ENCODE results near the gene NYNRIN.

NYNRIN gene

DNA sequence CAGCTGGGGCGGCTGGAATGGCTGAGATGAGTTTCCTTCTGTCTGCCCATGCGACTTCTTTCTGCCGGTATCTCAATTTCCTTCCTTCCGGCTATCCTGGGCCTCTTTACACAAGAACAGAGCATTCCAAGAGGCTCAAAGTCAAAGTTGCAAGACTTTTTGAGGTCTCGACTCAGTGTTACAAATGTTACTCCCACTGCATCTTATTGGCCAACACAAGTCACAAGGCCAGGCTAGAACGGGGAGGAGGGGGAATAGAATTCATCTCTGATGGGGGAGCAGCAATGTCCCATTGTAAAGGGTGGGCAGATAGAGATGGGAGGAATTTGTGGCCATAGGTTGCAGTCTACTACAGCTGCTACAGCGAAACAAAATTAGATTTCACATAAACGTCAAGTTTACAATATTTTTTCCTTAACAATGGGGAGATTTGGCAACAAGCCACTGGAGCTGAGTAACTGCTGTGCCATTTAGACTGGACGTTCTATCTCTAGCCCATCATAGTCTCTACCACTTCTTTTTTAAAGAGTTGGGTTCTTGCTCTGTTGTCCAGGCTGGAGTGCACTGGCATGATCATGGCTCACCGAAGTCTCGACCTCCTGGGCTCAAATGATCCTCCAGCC lies 9.5 kb upstream of the NYNRIN start:
- H3K27ac ChIP-seq (ENCODE audit: low read depth, low read length) = no peak overlapping the region
- no peaks in the 10 kb centered on the region for H3K27me3 ChIP-seq (ENCODE audit: control insufficient read depth in 1 of 2, insufficient read depth in 2 of 2, low read length in 2 of 2)
- no peak overlapping the region for H3K9ac ChIP-seq (ENCODE audit: low read depth in 1 of 2, low read length in 2 of 2)
- no peak overlapping the region for H3K4me3 ChIP-seq (ENCODE audit: low read depth in 1 of 2, low read length in 2 of 2)
- H3K4me1 ChIP-seq (ENCODE audit: control insufficient read depth in 1 of 2, insufficient read depth in 2 of 2, low read length in 2 of 2) = peaks cover 5 to 7% of the 10 kb centered on the region in 2 donors
- no peaks in the 10 kb centered on the region for H3K36me3 ChIP-seq (ENCODE audit: control insufficient read depth in 1 of 2, insufficient read depth in 2 of 2, low read length in 2 of 2)
- H3K9me3 ChIP-seq (ENCODE audit: control insufficient read depth in 1 of 2, low read length in 2 of 2) = no peaks in the 10 kb centered on the region

DNA sequence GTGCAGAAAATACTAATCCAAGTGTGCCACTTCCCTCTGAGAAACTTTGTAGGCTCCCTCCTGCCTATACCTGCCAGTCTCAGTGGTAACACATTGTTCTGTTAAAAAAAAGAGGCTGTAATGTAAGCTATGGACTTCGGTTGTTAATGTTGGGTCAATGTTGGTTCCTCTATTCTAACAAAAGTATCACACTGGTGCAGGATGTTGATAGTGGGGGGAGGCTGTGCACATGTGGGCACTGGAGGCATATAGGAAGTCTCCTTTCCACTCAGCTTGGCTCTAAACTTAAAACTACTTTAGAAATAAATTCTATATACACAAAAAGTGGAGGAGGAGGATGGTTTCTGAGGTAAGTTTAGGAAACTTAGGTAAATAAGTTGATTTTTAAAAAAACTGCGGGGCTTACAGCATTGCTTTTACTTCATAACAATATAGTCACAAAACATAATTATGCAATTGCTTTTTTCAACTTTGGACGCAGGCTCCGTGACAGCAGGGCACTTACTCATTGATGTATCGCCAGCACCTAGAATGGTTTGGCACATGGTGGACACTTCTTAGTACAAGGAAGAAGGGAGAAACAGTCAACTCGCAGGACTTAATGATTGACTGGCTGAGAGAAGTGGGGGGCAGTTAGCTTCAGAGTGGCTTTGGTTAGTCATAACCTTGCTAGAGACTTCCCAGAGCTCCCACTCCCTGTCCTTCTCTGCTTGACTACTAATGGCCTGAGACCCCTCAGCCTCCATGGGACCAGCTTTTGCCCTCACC lies 7.9 kb upstream of the NYNRIN start:
- H3K4me1 ChIP-seq (ENCODE audit: control insufficient read depth in 1 of 2, insufficient read depth in 2 of 2, low read length in 2 of 2) = peaks cover 5 to 7% of the 10 kb centered on the region in 2 donors

GRCh38 chr14:24392325-24393091 lies 6.3 kb upstream of the NYNRIN start:
- Histone ChIP-seq H3K4me3 (ENCODE audit: low read depth in 1 of 2, low read length in 2 of 2) (no peak overlapping the region), H3K27ac (ENCODE audit: low read depth, low read length) (no peak overlapping the region)

More for the DNA sequence above, 7.9 kb upstream of the NYNRIN start:
- H3K27ac ChIP-seq (ENCODE audit: low read depth, low read length) = no peak overlapping the region
- H3K27me3 ChIP-seq (ENCODE audit: control insufficient read depth in 1 of 2, insufficient read depth in 2 of 2, low read length in 2 of 2) = no peaks in the 10 kb centered on the region
- H3K36me3 ChIP-seq (ENCODE audit: control insufficient read depth in 1 of 2, insufficient read depth in 2 of 2, low read length in 2 of 2) = no peaks in the 10 kb centered on the region
- no peak overlapping the region for H3K9ac ChIP-seq (ENCODE audit: low read depth in 1 of 2, low read length in 2 of 2)
- H3K4me3 ChIP-seq (ENCODE audit: low read depth in 1 of 2, low read length in 2 of 2) = no peak overlapping the region
- no peaks in the 10 kb centered on the region for H3K9me3 ChIP-seq (ENCODE audit: control insufficient read depth in 1 of 2, low read length in 2 of 2)

GRCh38 chr14:24394275-24394674 lies 4.5 kb upstream of the NYNRIN start:
- no peaks in the 10 kb centered on the region for H3K27me3 ChIP-seq (ENCODE audit: control insufficient read depth in 1 of 2, insufficient read depth in 2 of 2, low read length in 2 of 2)
- H3K27ac ChIP-seq (ENCODE audit: low read depth, low read length) = no peak overlapping the region
- no peaks in the 10 kb centered on the region for H3K9me3 ChIP-seq (ENCODE audit: control insufficient read depth in 1 of 2, low read length in 2 of 2)
- H3K9ac ChIP-seq (ENCODE audit: low read depth in 1 of 2, low read length in 2 of 2) = no peak overlapping the region
- no peak overlapping the region for H3K4me3 ChIP-seq (ENCODE audit: low read depth in 1 of 2, low read length in 2 of 2)
- H3K36me3 ChIP-seq (ENCODE audit: control insufficient read depth in 1 of 2, insufficient read depth in 2 of 2, low read length in 2 of 2) = no peaks in the 10 kb centered on the region
- H3K4me1 ChIP-seq (ENCODE audit: control insufficient read depth in 1 of 2, insufficient read depth in 2 of 2, low read length in 2 of 2) = peaks cover under 1 to 17% of the 10 kb centered on the region in 2 donors

More at GRCh38 chr14:24392325-24393091, 6.3 kb upstream of the NYNRIN start:
- Histone ChIP-seq H3K4me1 (ENCODE audit: control insufficient read depth in 1 of 2, insufficient read depth in 2 of 2, low read length in 2 of 2) (peaks cover 0 to 7% of the 10 kb centered on the region in 2 donors), H3K27me3 (ENCODE audit: control insufficient read depth in 1 of 2, insufficient read depth in 2 of 2, low read length in 2 of 2) (no peaks in the 10 kb centered on the region), H3K9me3 (ENCODE audit: control insufficient read depth in 1 of 2, low read length in 2 of 2) (no peaks in the 10 kb centered on the region), H3K36me3 (ENCODE audit: control insufficient read depth in 1 of 2, insufficient read depth in 2 of 2, low read length in 2 of 2) (no peaks in the 10 kb centered on the region), H3K9ac (ENCODE audit: low read depth in 1 of 2, low read length in 2 of 2) (no peak overlapping the region)

GRCh38 chr14:24395609-24396582 lies 2.9 kb upstream of the NYNRIN start:
- Histone ChIP-seq H3K4me3 (ENCODE audit: low read depth in 1 of 2, low read length in 2 of 2) (no peak overlapping the region), H3K27ac (ENCODE audit: low read depth, low read length) (no peak overlapping the region), H3K9ac (ENCODE audit: low read depth in 1 of 2, low read length in 2 of 2) (no peak overlapping the region), H3K36me3 (ENCODE audit: control insufficient read depth in 1 of 2, insufficient read depth in 2 of 2, low read length in 2 of 2) (no peaks in the 10 kb centered on the region), H3K27me3 (ENCODE audit: control insufficient read depth in 1 of 2, insufficient read depth in 2 of 2, low read length in 2 of 2) (no peaks in the 10 kb centered on the region), H3K4me1 (ENCODE audit: control insufficient read depth in 1 of 2, insufficient read depth in 2 of 2, low read length in 2 of 2) (peaks cover 13 to 32% of the 10 kb centered on the region in 2 donors), H3K9me3 (ENCODE audit: control insufficient read depth in 1 of 2, low read length in 2 of 2) (no peaks in the 10 kb centered on the region)

DNA sequence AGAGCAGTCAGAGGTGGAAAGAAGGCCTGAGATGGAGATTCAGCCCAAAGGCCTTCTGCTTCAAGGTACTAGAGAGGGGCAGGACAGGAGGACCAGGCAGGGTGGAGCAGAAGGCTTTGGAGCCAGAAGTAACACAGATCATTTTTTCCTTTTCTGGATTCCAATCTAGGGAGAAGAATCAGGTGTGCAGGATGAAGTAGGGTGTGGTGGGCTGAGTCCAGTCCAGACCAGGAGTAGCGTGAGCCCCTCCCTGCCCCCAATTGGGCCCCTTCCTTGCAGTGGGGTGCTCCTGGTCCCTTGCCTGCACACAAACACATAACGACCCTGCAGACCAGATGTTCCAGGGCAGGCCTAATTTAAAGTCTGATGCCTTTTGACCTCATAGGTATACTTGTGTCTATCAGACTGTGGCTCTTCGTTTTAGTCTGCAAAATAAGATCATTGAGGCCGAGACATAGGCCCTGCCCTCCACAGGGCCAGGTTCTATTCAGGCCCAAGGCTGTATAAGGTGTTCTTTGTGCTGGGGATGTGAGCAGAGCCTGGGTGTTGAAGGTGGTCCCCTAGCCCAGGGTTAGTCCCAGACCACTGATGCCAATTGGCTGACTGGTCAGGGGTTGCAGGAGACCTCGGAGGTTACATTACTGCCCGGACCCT lies 1.0 kb upstream of the NYNRIN start:
- Histone ChIP-seq H3K4me3 (ENCODE audit: low read depth in 1 of 2, low read length in 2 of 2) (peak overlapping the region in 1 of 2 donors; percentile 28), H3K4me1 (ENCODE audit: control insufficient read depth in 1 of 2, insufficient read depth in 2 of 2, low read length in 2 of 2) (peaks cover 24 to 31% of the 10 kb centered on the region in 2 donors), H3K9me3 (ENCODE audit: control insufficient read depth in 1 of 2, low read length in 2 of 2) (no peaks in the 10 kb centered on the region), H3K9ac (ENCODE audit: low read depth in 1 of 2, low read length in 2 of 2) (peak overlapping the region; percentile 12 to 47), H3K27ac (ENCODE audit: low read depth, low read length) (no peak overlapping the region), H3K27me3 (ENCODE audit: control insufficient read depth in 1 of 2, insufficient read depth in 2 of 2, low read length in 2 of 2) (no peaks in the 10 kb centered on the region), H3K36me3 (ENCODE audit: control insufficient read depth in 1 of 2, insufficient read depth in 2 of 2, low read length in 2 of 2) (no peaks in the 10 kb centered on the region)

DNA sequence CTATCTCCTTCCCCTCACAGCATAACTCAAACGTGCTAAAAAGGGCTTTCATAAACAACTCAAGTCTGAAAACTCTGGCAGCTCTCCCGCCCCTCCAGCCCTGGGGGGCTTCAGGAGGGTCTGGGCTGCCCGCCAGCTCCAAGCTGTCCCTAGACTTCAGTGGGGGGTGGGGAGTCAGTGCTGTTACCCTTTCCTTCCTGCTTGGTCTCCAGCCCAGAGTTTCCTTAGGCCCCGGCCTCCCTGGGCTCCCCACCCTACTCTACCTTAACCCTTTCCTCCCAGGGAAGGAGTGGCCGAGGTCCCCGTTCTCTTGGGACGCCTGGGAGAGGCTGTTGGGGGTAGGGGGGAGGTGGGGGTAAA lies 530 bp upstream of the NYNRIN start:
- Histone ChIP-seq H3K36me3 (ENCODE audit: control insufficient read depth in 1 of 2, insufficient read depth in 2 of 2, low read length in 2 of 2) (no peaks in the 10 kb centered on the region), H3K27me3 (ENCODE audit: control insufficient read depth in 1 of 2, insufficient read depth in 2 of 2, low read length in 2 of 2) (no peaks in the 10 kb centered on the region), H3K9me3 (ENCODE audit: control insufficient read depth in 1 of 2, low read length in 2 of 2) (no peaks in the 10 kb centered on the region), H3K27ac (ENCODE audit: low read depth, low read length) (no peak overlapping the region), H3K9ac (ENCODE audit: low read depth in 1 of 2, low read length in 2 of 2) (peak overlapping the region; percentile 12 to 47), H3K4me3 (ENCODE audit: low read depth in 1 of 2, low read length in 2 of 2) (peak overlapping the region in 1 of 2 donors; percentile 28), H3K4me1 (ENCODE audit: control insufficient read depth in 1 of 2, insufficient read depth in 2 of 2, low read length in 2 of 2) (peaks cover 24 to 29% of the 10 kb centered on the region in 2 donors)

GRCh38 chr14:24399447-24399822 lies 632 bp downstream of the NYNRIN start:
- Histone ChIP-seq H3K27ac (ENCODE audit: low read depth, low read length) (no peak overlapping the region), H3K27me3 (ENCODE audit: control insufficient read depth in 1 of 2, insufficient read depth in 2 of 2, low read length in 2 of 2) (no peaks in the 10 kb centered on the region), H3K4me3 (ENCODE audit: low read depth in 1 of 2, low read length in 2 of 2) (peak overlapping the region; percentile 78 to 79), H3K36me3 (ENCODE audit: control insufficient read depth in 1 of 2, insufficient read depth in 2 of 2, low read length in 2 of 2) (no peaks in the 10 kb centered on the region), H3K9me3 (ENCODE audit: control insufficient read depth in 1 of 2, low read length in 2 of 2) (no peaks in the 10 kb centered on the region), H3K9ac (ENCODE audit: low read depth in 1 of 2, low read length in 2 of 2) (peak overlapping the region; percentile 60 to 61), H3K4me1 (ENCODE audit: control insufficient read depth in 1 of 2, insufficient read depth in 2 of 2, low read length in 2 of 2) (peaks cover 24 to 29% of the 10 kb centered on the region in 2 donors)

GRCh38 chr14:24399999-24400718 lies 1.4 kb downstream of the NYNRIN start:
- H3K27me3 ChIP-seq (ENCODE audit: control insufficient read depth in 1 of 2, insufficient read depth in 2 of 2, low read length in 2 of 2) = no peaks in the 10 kb centered on the region
- H3K36me3 ChIP-seq (ENCODE audit: control insufficient read depth in 1 of 2, insufficient read depth in 2 of 2, low read length in 2 of 2) = no peaks in the 10 kb centered on the region
- H3K4me1 ChIP-seq (ENCODE audit: control insufficient read depth in 1 of 2, insufficient read depth in 2 of 2, low read length in 2 of 2) = peaks cover 24 to 29% of the 10 kb centered on the region in 2 donors
- H3K9me3 ChIP-seq (ENCODE audit: control insufficient read depth in 1 of 2, low read length in 2 of 2) = no peaks in the 10 kb centered on the region
- H3K4me3 ChIP-seq (ENCODE audit: low read depth in 1 of 2, low read length in 2 of 2) = peak overlapping the region; percentile 78 to 79
- no peak overlapping the region for H3K27ac ChIP-seq (ENCODE audit: low read depth, low read length)
- peak overlapping the region in 1 of 2 donors; percentile 60 for H3K9ac ChIP-seq (ENCODE audit: low read depth in 1 of 2, low read length in 2 of 2)

Data from duodenal mucosa (tissue), 2 donors.